ENCODE results near the gene NIPAL4.

The NIPAL4 gene

DNA sequence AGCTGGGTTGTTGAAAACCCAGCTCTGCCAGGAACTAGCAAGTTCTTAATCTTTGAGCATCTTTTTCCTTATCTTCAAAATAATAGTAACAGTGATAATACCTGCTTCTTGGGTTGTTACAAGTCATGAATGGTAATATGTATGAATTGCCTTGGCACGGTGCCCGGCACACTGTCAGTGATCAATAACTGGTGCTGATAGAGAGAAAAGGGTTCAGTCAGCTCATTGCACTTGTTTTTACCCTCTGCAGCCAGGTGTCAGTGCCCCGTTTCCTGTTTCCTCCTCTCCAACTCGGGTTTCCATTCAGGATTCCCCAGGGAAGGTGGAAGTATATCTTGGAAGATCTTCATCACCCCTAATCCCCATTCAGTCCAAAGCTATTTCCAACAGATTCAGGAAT lies 15.8 kb upstream of the NIPAL4 start:
- Histone ChIP-seq H3K27me3 (ENCODE audit: insufficient read depth, low read length) (no peaks in the 10 kb centered on the region; the same call in 1 of the 2 replicates), H3K36me3 (ENCODE audit: insufficient read depth, low read length) (no peaks in the 10 kb centered on the region), H3K79me2 (ENCODE audit: insufficient read depth, low read length) (no peaks in the 10 kb centered on the region), H3K9me2 (ENCODE audit: low read depth, low read length) (no peaks in the 10 kb centered on the region), H3K4me3 (ENCODE audit: low read depth, low read length, poor library complexity, severe bottlenecking) (no peak overlapping the region), H3K4me2 (ENCODE audit: low read length) (no peak overlapping the region), H3K9me3 (ENCODE audit: low read length) (no peaks in the 10 kb centered on the region), H4K20me1 (ENCODE audit: insufficient read depth, low read length) (no peaks in the 10 kb centered on the region), H3F3A (ENCODE audit: insufficient read depth, low read length) (no peaks in the 10 kb centered on the region), H3K9ac (ENCODE audit: low read length) (no peak overlapping the region), H3K4me1 (ENCODE audit: insufficient read depth, low read length, severe bottlenecking) (no peaks in the 10 kb centered on the region), H3K27ac (ENCODE audit: low read depth, low read length, poor library complexity, severe bottlenecking) (no peak overlapping the region), H2AFZ (ENCODE audit: low read length) (no peak overlapping the region)
- TF ChIP-seq, protein P1, sequence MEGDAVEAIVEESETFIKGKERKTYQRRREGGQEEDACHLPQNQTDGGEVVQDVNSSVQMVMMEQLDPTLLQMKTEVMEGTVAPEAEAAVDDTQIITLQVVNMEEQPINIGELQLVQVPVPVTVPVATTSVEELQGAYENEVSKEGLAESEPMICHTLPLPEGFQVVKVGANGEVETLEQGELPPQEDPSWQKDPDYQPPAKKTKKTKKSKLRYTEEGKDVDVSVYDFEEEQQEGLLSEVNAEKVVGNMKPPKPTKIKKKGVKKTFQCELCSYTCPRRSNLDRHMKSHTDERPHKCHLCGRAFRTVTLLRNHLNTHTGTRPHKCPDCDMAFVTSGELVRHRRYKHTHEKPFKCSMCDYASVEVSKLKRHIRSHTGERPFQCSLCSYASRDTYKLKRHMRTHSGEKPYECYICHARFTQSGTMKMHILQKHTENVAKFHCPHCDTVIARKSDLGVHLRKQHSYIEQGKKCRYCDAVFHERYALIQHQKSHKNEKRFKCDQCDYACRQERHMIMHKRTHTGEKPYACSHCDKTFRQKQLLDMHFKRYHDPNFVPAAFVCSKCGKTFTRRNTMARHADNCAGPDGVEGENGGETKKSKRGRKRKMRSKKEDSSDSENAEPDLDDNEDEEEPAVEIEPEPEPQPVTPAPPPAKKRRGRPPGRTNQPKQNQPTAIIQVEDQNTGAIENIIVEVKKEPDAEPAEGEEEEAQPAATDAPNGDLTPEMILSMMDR (IDR thresholded peaks at IDR 0.05; ENCODE audit: low read length) = no peak
- no peak for TF ChIP-seq EZH2 (IDR thresholded peaks at IDR 0.05; ENCODE audit: borderline replicate concordance, low read length)

DNA sequence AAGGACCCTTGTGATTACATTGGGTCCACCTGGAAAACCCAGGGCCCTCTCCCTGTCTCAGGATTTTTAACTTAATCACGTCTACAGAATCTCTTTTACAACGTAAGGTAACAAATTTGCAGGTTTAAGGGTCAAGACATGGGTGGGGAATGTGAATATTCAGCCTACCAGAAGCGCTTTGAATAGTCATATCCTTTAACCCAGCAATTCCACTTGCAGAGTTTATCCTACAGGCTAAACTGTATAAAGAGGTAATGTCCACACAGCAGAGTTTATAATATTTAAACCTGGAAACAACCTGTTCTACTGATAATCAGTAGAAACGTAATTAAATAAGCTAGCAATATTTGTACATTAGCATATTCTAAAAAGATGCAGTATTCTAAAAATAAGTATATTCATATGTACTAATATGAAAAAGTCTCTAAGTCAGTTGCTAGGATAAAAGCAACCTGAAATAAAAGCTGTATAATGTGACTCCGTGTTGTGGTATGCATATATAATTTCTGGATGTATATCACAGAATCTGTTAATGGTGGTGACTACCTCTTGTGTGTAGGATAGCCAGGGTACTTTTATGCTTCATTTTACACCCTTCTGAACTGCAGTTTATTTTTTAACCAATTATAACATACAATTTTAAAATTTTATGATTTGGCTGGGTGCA lies 14.1 kb upstream of the NIPAL4 start:
- Histone ChIP-seq H3K9me2 (ENCODE audit: low read depth, low read length) (no peaks in the 10 kb centered on the region), H3K9ac (ENCODE audit: low read length) (no peak overlapping the region), H3K9me3 (ENCODE audit: low read length) (no peaks in the 10 kb centered on the region), H3K4me2 (ENCODE audit: low read length) (no peak overlapping the region), H2AFZ (ENCODE audit: low read length) (no peak overlapping the region), H3K36me3 (ENCODE audit: insufficient read depth, low read length) (no peaks in the 10 kb centered on the region), H3K27me3 (ENCODE audit: insufficient read depth, low read length) (no peaks in the 10 kb centered on the region), H3K4me3 (ENCODE audit: low read depth, low read length, poor library complexity, severe bottlenecking) (no peak overlapping the region), H3K4me1 (ENCODE audit: insufficient read depth, low read length, severe bottlenecking) (no peaks in the 10 kb centered on the region), H3F3A (ENCODE audit: insufficient read depth, low read length) (no peaks in the 10 kb centered on the region), H3K27ac (ENCODE audit: low read depth, low read length, poor library complexity, severe bottlenecking) (no peak overlapping the region), H4K20me1 (ENCODE audit: insufficient read depth, low read length) (no peaks in the 10 kb centered on the region), H3K79me2 (ENCODE audit: insufficient read depth, low read length) (no peaks in the 10 kb centered on the region)
- no peak for TF ChIP-seq EZH2 (IDR thresholded peaks at IDR 0.05; ENCODE audit: borderline replicate concordance, low read length)
- TF ChIP-seq, protein P1 (IDR thresholded peaks at IDR 0.05; ENCODE audit: low read length) = no peak

DNA sequence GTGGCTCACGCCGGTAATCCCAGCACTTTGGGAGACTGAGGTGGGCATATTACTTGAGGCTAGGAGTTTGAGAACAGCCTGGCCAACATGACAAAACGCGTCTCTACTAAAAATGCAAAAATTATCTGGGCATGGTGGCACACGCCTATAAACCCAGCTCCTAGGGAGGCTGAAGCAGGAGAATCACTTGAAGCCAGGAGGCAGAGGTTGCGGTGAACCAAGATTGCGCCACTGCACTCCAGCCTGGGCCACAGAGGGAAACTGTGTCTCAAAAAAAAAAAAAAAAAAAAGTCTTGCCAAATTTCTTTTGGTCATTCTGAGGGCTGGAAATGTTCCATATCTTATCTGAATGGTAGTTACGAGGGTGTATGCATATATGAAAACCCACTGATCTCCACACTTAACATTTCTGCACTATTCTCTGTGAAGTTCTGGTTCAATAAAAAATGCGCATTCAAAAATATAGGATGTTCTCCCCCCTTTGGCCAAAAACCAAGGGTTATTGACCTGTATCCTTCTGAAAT lies 13.5 kb upstream of the NIPAL4 start:
- H3K27me3 ChIP-seq (ENCODE audit: insufficient read depth, low read length) = no peaks in the 10 kb centered on the region
- H3K36me3 ChIP-seq (ENCODE audit: insufficient read depth, low read length) = no peaks in the 10 kb centered on the region
- no peaks in the 10 kb centered on the region for H3K4me1 ChIP-seq (ENCODE audit: insufficient read depth, low read length, severe bottlenecking)
- no peak overlapping the region for H3K27ac ChIP-seq (ENCODE audit: low read depth, low read length, poor library complexity, severe bottlenecking)
- no peak overlapping the region for H3K4me3 ChIP-seq (ENCODE audit: low read depth, low read length, poor library complexity, severe bottlenecking)
- H3K9ac ChIP-seq (ENCODE audit: low read length) = no peak overlapping the region
- no peak overlapping the region for H2AFZ ChIP-seq (ENCODE audit: low read length)
- no peaks in the 10 kb centered on the region for H4K20me1 ChIP-seq (ENCODE audit: insufficient read depth, low read length)
- H3K9me2 ChIP-seq (ENCODE audit: low read depth, low read length) = no peaks in the 10 kb centered on the region
- H3K4me2 ChIP-seq (ENCODE audit: low read length) = no peak overlapping the region
- no peak for TF ChIP-seq EZH2 (IDR thresholded peaks at IDR 0.05; ENCODE audit: borderline replicate concordance, low read length)
- TF ChIP-seq, protein P1 (IDR thresholded peaks at IDR 0.05; ENCODE audit: low read length) = no peak
- H3K9me3 ChIP-seq (ENCODE audit: low read length) = no peaks in the 10 kb centered on the region
- H3K79me2 ChIP-seq (ENCODE audit: insufficient read depth, low read length) = no peaks in the 10 kb centered on the region
- no peaks in the 10 kb centered on the region for H3F3A ChIP-seq (ENCODE audit: insufficient read depth, low read length)

All from OCI-LY1 (cell line).